Neural crest cell (in vitro differentiated cells): ENCODE results near the gene MACROD1. TPM values are rescaled to one million over a fixed set of nuclear protein-coding genes. Genes with fewer than 3 reads are reported as not detected.
A peak's percentile ranks its signal among the peaks of the same experiment; 100 is the strongest.
"Not testable (repeated sequence)": the region's sequence is repeated elsewhere in the genome, so short reads cannot be mapped to it uniquely, and the experiment has no call there.

Source experiments
- DNase-seq: peaks from one replicate; pipeline ENCODE4 v3.0.0; 2021; ENCODE audit warnings: low read depth, mixed read lengths, low spot score
- H3K27ac Mint-ChIP-seq: one replicate; pipeline ENCODE4 v1.8.0; 2021; ENCODE audit warnings: mild to moderate bottlenecking, mixed read lengths; ENCODE audit not compliant: unreplicated experiment
- H3K27me3 Mint-ChIP-seq: 2 replicates; pipeline ENCODE4 v1.8.0; 2021; ENCODE audit warnings: low read depth, mild to moderate bottlenecking, mixed read lengths
- H3K36me3 Mint-ChIP-seq: 2 replicates; pipeline ENCODE4 v1.8.0; 2021; ENCODE audit warnings: low read depth, mild to moderate bottlenecking, mixed read lengths
- H3K4me1 Mint-ChIP-seq: 2 replicates; pipeline ENCODE4 v1.8.0; 2021; ENCODE audit warnings: mixed read lengths
- H3K4me3 Mint-ChIP-seq: one replicate; pipeline ENCODE4 v1.8.0; 2021; ENCODE audit warnings: mild to moderate bottlenecking, mixed read lengths
- H3K9me3 Mint-ChIP-seq: 2 replicates; pipeline ENCODE4 v1.8.0; 2021; ENCODE audit warnings: mixed read lengths
- CTCF ChIP-seq: fragments of 200-600 bp; sonication (generic); conservative IDR thresholded peaks from 2 replicates; pipeline ENCODE4 v1.5.0; 2021; ENCODE audit warnings: antibody characterized with exemption, mild to moderate bottlenecking
- total RNA-seq: library from RNA; stranded (reverse); gene quantifications from 2 replicates; pipeline ENCODE4 v1.2.1, GENCODE V29; 2021

The MACROD1 gene
- total RNA-seq, 1 donor from 2014 or later = 26.1 TPM

- DNase-seq = no peak
- TF ChIP-seq CTCF = no peak
- Mint-ChIP-seq H3K27ac (no peak overlapping the region), H3K4me1 (peaks cover 13% of the 10 kb centered on the region), H3K36me3 (peaks cover 10% of the 10 kb centered on the region), H3K27me3 (no peaks in the 10 kb centered on the region), H3K9me3 (peaks cover 2% of the 10 kb centered on the region), H3K4me3 (peak overlapping the region; percentile 8)
Observed at GRCh38 chr11:64173616-64174355, 7.9 kb upstream of the MACROD1 start.

- H3K27ac Mint-ChIP-seq = no peak overlapping the region
- DNase-seq = no peak
- H3K4me1 Mint-ChIP-seq = peaks cover 19% of the 10 kb centered on the region
- H3K27me3 Mint-ChIP-seq = no peaks in the 10 kb centered on the region
- H3K9me3 Mint-ChIP-seq = peaks cover 2% of the 10 kb centered on the region
- H3K4me3 Mint-ChIP-seq = no peak overlapping the region
- peaks cover 10% of the 10 kb centered on the region for H3K36me3 Mint-ChIP-seq
- TF ChIP-seq CTCF = no peak
Observed at GRCh38 chr11:64170419-64170818, 4.5 kb upstream of the MACROD1 start.

DNA sequence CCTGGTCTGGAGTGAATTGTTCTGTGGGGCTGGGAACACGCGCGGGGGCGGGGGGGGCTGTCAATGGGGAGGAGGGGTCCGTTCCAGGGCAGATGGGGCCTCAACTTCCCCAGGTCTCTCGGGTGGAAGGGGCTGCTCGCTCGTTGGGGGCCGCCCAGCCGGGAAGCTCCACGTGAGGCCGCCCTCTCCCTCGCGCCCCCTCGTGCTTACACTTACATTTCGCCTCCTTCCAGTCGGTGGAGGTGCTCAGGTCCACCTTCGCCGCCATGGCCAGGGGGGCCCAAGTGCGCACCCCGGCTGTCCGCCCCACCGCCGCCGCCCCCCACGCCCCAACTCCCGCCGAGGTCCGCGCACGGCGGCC, 452 bp downstream of the MACROD1 start:
- H3K4me1 Mint-ChIP-seq = peaks cover 29% of the 10 kb centered on the region
- H3K36me3 Mint-ChIP-seq = peaks cover 3% of the 10 kb centered on the region
- H3K9me3 Mint-ChIP-seq = no peaks in the 10 kb centered on the region
- peak overlapping the region; percentile 82 for H3K4me3 Mint-ChIP-seq
- TF ChIP-seq CTCF = no peak
- DNase-seq = peak; percentile 28
- H3K27me3 Mint-ChIP-seq = no peaks in the 10 kb centered on the region
- no peak overlapping the region for H3K27ac Mint-ChIP-seq

DNA sequence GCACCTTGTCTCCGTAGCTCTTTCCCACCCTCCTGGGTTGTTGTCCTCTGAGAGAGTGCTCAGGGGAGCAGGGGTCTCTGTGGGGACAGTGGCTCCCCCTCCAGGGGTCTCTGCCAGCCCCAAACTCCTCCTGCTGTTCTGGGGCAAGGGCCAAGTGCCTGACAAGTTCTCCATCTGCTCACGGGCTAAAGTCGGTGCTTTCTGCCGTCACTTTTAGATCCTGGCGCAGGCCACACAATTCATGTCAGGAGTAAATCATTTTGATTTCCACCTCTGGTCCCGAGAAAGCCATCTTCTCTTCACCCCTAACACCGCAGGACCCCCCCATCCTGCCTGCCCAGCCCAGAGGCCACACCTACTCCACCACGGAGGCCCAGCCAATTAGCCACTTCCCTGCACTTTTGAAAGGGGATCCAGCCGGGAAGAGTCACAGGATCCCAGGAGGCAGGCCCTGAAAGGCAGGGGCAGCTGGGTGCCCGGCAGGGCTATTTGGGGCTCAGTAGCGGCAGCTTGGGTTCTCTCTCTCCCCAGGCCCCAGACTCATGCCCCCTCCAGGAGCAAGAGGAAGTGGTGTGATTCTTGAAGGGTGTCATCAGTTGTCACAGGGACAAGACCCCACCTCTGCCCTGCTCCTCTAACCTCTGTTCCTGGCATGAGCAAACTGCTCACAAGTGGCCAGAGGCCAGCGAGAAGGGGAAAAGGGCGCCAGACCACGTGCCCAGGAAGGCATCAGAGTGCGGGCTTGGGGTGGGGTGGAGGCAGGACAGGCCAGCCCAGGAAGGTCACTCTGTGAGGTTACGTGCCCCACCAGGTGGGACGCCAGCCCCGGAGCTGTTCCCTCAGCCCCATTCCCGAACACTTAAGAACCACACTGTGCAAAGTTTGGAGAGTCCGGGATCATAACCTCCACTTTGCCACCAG, 1.3 kb downstream of the MACROD1 start:
- Mint-ChIP-seq H3K27me3 (no peaks in the 10 kb centered on the region), H3K4me3 (peak overlapping the region; percentile 82), H3K4me1 (peaks cover 25% of the 10 kb centered on the region), H3K27ac (no peak overlapping the region), H3K9me3 (no peaks in the 10 kb centered on the region), H3K36me3 (peaks cover under 1% of the 10 kb centered on the region)
- no peak for DNase-seq
- no peak for TF ChIP-seq CTCF

DNA sequence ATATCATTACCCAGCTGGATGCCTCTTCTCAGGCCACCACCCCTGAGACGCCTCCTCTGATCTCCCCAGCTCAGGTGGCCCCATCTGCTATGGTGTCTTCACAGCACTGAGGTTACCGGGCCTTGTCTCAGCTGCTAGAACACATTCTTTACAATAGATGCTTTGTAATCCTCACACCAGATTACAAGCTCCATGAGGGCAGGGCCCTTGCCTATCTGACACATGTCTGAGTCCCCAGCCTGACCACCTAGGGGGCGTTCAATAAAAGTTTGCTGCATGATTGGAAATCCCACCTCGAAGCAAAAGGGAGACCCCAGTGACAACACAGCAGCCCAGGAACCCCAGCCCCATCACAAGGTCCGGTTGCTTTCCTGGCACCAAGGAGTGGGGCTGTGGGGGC, 2.0 kb downstream of the MACROD1 start:
- TF ChIP-seq CTCF = no peak
- Mint-ChIP-seq H3K36me3 (no peaks in the 10 kb centered on the region), H3K4me1 (peaks cover 24% of the 10 kb centered on the region), H3K27me3 (no peaks in the 10 kb centered on the region), H3K4me3 (peak overlapping the region; percentile 82), H3K27ac (no peak overlapping the region), H3K9me3 (no peaks in the 10 kb centered on the region)
- DNase-seq = no peak

- H3K4me1 Mint-ChIP-seq = peaks cover 17% of the 10 kb centered on the region
- H3K4me3 Mint-ChIP-seq, DNase-seq, H3K36me3 Mint-ChIP-seq, H3K9me3 Mint-ChIP-seq, H3K27ac Mint-ChIP-seq, H3K27me3 Mint-ChIP-seq: not testable (repeated sequence)
Observed at GRCh38 chr11:64162769-64163168, 3.1 kb downstream of the MACROD1 start.
